Pericardium fibroblast (primary cell): ENCODE results near the gene DYNAP. TPM values are rescaled to one million over a fixed set of nuclear protein-coding genes. Genes with fewer than 3 reads are reported as not detected.

Source experiments
- total RNA-seq: library from RNA; depleted of rRNA; stranded (reverse); fragments of >200 nt; gene quantifications from 2 replicates; pipeline ENCODE4 v1.2.3, GENCODE V29; 2015

The DYNAP gene, protein sequence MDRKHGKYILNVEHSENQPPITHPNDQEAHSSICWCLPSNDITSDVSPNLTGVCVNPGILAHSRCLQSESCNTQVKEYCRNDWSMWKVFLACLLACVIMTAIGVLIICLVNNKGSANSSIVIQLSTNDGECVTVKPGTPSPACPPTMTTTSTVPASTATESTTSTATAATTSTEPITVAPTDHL
- not detected in 2 replicates for total RNA-seq

DNA sequence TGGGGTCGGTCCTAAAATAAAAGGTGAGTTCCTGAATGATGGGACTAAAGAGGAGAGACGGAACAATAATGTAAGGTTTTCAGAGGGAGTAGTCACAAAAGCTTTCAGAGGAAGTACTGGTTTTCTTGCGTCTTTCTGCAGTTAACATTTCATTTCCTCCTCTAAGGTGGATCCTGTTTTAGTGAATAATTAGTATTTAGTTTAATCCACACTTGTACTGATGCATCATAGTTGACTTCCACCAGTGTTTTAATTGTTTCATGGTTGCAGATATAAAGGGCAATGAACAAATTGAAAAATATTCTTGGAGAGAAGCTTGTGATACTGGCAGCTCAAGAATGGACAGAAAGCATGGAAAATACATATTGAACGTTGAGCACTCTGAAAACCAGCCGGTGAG lies at the start of gene DYNAP:
Gene DYNAP (plus strand): TSS at position 301 of the 400 bp plus-strand sequence. CDS start 38 bp downstream, at position 339.

Other genes starting within 250 kb of the DYNAP start
- not detected in 2 replicates for gene STARD6, start 233.4 kb upstream of the DYNAP start, total RNA-seq
- gene C18orf54, start 233.3 kb upstream of the DYNAP start, total RNA-seq: 0.94 and 2.0 TPM in 2 replicates
- 0.93 and 1.9 TPM in 2 replicates for gene RAB27B, start 237.2 kb downstream of the DYNAP start, total RNA-seq